Activated CD4-positive, alpha-beta T cell treated with anti-CD3 and anti-CD28 coated beads, Interleukin-2, amount 50 U/mL, for 16 hours (primary cell): Measurements from ENCODE around the gene SIX5.
"Not testable (repeated sequence)": the region's sequence is repeated elsewhere in the genome, so short reads cannot be mapped to it uniquely, and the experiment has no call there.

Experiments used
- DNase-seq: peaks from one replicate; pipeline ENCODE4 v3.0.0-alpha.2; 2020

The SIX5 gene

GRCh38 chr19:45753548-45753947 lies 15.5 kb downstream of the SIX5 start:
- DNase-seq, result no peak

GRCh38 chr19:45752639-45753038 lies 16.4 kb downstream of the SIX5 start:
- no peak for DNase-seq

GRCh38 chr19:45751483-45751882 lies 17.6 kb downstream of the SIX5 start:
- DNase-seq, result not testable (repeated sequence)

- DNase-seq, result no peak
Observed at GRCh38 chr19:45747513-45747912, 21.5 kb downstream of the SIX5 start.

GRCh38 chr19:45746866-45747265 lies 22.2 kb downstream of the SIX5 start:
- no peak for DNase-seq

- DNase-seq, result no peak
Observed at GRCh38 chr19:45745606-45746005, 23.4 kb downstream of the SIX5 start.

GRCh38 chr19:45742969-45743368 lies 26.1 kb downstream of the SIX5 start:
- no peak for DNase-seq

- no peak for DNase-seq
Observed at GRCh38 chr19:45739498-45740439, 29.3 kb downstream of the SIX5 start.

GRCh38 chr19:45733160-45733810 lies 35.8 kb downstream of the SIX5 start, which contains the start of gene MEIOSIN:
TSS of gene MEIOSIN (plus strand) at chr19:45733439. CDS start at chr19:45735377, 1,938 bp downstream.
- DNase-seq, result no peak

- DNase-seq, result peak; percentile 98
Observed at GRCh38 chr19:45730368-45731288, 38.4 kb downstream of the SIX5 start, which contains the start of gene FBXO46. TSS of gene FBXO46 (minus strand) at chr19:45730896. CDS start at chr19:45713495, 17,401 bp downstream.

GRCh38 chr19:45729800-45730290 lies 39.2 kb downstream of the SIX5 start:
- DNase-seq, result peak; percentile 12

GRCh38 chr19:45728683-45729082 lies 40.4 kb downstream of the SIX5 start:
- not testable (repeated sequence) for DNase-seq

- DNase-seq, result not testable (repeated sequence)
Observed at GRCh38 chr19:45720065-45720464, 49.0 kb downstream of the SIX5 start.

GRCh38 chr19:45717983-45718650 lies 50.9 kb downstream of the SIX5 start:
- no peak for DNase-seq

GRCh38 chr19:45717131-45717982 lies 51.7 kb downstream of the SIX5 start:
- DNase-seq, result peak; percentile 99

GRCh38 chr19:45716359-45717130 lies 52.5 kb downstream of the SIX5 start:
- no peak for DNase-seq

GRCh38 chr19:45715139-45715538 lies 53.9 kb downstream of the SIX5 start:
- no peak for DNase-seq
